Measurements from ENCODE around the gene ZDHHC12. TPM values are rescaled to one million over a fixed set of nuclear protein-coding genes. Genes with fewer than 3 reads are reported as not detected.

Gene ZDHHC12
- total and polyA plus RNA-seq, 10 of the 15 experiments (the other 5 are each of a cell fraction or from before 2014, with no cell fraction given), result 0.95 to 146 (median 49.9) TPM

GRCh38 chr9:128724744-128725211 is 851 bp upstream of the ZDHHC12 start (continued):
- TF ChIP-seq, protein P1, sequence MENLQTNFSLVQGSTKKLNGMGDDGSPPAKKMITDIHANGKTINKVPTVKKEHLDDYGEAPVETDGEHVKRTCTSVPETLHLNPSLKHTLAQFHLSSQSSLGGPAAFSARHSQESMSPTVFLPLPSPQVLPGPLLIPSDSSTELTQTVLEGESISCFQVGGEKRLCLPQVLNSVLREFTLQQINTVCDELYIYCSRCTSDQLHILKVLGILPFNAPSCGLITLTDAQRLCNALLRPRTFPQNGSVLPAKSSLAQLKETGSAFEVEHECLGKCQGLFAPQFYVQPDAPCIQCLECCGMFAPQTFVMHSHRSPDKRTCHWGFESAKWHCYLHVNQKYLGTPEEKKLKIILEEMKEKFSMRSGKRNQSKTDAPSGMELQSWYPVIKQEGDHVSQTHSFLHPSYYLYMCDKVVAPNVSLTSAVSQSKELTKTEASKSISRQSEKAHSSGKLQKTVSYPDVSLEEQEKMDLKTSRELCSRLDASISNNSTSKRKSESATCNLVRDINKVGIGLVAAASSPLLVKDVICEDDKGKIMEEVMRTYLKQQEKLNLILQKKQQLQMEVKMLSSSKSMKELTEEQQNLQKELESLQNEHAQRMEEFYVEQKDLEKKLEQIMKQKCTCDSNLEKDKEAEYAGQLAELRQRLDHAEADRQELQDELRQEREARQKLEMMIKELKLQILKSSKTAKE (IDR thresholded peaks at IDR 0.05; ENCODE audit: low read depth, poor library complexity, severe bottlenecking), result no peak
- TF ChIP-seq MXI1 (IDR thresholded peaks at IDR 0.05; ENCODE audit: low read depth, low read length) (no peak), SMAD1 (IDR thresholded peaks at IDR 0.05; ENCODE audit: low read depth, partially characterized antibody) (no peak), SIX5 (IDR thresholded peaks at IDR 0.05; ENCODE audit: low read depth, low read length, severe bottlenecking) (no peak), CEBPZ (IDR thresholded peaks at IDR 0.05; ENCODE audit: low read depth, low read length) (no peak), TAF1 (IDR thresholded peaks at IDR 0.05; ENCODE audit: borderline replicate concordance, low read depth, low read length) (no peak), SIN3A (IDR thresholded peaks at IDR 0.05; ENCODE audit: low read depth, low read length) (no peak), MYC (IDR thresholded peaks at IDR 0.05; ENCODE audit: insufficient read depth, insufficient read length, insufficient replicate concordance, low read length, severe bottlenecking) (no peak), POLR2AphosphoS5 (IDR thresholded peaks at IDR 0.05; ENCODE audit: low read length) (0 out of 2 replicates have a peak, but pooled peaks have one; percentile 16), NBN (IDR thresholded peaks at IDR 0.05) (peak; percentile 32; the same call in 1 of the 2 replicates), MTA3 (IDR thresholded peaks at IDR 0.05; ENCODE audit: borderline replicate concordance, low read length) (no peak), BHLHE40 (IDR thresholded peaks at IDR 0.05; ENCODE audit: borderline replicate concordance in 1 of 2, low read depth in 2 of 2, low read length in 1 of 2) (peak in 1 of 2 experiments; percentile 44; a peak in 1 of 4 replicates), GATAD2B (conservative IDR thresholded peaks at IDR 0.05; ENCODE audit: low read depth) (0 out of 2 replicates have a peak, but pooled peaks have one; percentile 39), IRF5 (IDR thresholded peaks at IDR 0.05; ENCODE audit: borderline replicate concordance) (no peak), FOS (IDR thresholded peaks at IDR 0.05; ENCODE audit: borderline replicate concordance, extremely low read depth, insufficient read length) (no peak)
- TF ChIP-seq, protein P2, sequence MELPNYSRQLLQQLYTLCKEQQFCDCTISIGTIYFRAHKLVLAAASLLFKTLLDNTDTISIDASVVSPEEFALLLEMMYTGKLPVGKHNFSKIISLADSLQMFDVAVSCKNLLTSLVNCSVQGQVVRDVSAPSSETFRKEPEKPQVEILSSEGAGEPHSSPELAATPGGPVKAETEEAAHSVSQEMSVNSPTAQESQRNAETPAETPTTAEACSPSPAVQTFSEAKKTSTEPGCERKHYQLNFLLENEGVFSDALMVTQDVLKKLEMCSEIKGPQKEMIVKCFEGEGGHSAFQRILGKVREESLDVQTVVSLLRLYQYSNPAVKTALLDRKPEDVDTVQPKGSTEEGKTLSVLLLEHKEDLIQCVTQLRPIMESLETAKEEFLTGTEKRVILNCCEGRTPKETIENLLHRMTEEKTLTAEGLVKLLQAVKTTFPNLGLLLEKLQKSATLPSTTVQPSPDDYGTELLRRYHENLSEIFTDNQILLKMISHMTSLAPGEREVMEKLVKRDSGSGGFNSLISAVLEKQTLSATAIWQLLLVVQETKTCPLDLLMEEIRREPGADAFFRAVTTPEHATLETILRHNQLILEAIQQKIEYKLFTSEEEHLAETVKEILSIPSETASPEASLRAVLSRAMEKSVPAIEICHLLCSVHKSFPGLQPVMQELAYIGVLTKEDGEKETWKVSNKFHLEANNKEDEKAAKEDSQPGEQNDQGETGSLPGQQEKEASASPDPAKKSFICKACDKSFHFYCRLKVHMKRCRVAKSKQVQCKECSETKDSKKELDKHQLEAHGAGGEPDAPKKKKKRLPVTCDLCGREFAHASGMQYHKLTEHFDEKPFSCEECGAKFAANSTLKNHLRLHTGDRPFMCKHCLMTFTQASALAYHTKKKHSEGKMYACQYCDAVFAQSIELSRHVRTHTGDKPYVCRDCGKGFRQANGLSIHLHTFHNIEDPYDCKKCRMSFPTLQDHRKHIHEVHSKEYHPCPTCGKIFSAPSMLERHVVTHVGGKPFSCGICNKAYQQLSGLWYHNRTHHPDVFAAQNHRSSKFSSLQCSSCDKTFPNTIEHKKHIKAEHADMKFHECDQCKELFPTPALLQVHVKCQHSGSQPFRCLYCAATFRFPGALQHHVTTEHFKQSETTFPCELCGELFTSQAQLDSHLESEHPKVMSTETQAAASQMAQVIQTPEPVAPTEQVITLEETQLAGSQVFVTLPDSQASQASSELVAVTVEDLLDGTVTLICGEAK (IDR thresholded peaks at IDR 0.05; ENCODE audit: borderline replicate concordance), result no peak
- TF ChIP-seq, protein P3, sequence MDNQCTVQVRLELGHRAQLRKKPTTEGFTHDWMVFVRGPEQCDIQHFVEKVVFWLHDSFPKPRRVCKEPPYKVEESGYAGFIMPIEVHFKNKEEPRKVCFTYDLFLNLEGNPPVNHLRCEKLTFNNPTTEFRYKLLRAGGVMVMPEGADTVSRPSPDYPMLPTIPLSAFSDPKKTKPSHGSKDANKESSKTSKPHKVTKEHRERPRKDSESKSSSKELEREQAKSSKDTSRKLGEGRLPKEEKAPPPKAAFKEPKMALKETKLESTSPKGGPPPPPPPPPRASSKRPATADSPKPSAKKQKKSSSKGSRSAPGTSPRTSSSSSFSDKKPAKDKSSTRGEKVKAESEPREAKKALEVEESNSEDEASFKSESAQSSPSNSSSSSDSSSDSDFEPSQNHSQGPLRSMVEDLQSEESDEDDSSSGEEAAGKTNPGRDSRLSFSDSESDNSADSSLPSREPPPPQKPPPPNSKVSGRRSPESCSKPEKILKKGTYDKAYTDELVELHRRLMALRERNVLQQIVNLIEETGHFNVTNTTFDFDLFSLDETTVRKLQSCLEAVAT (IDR thresholded peaks at IDR 0.05), result no peak
